Measurements from ENCODE around the gene TRIM44.

- TF ChIP-seq CTCF (IDR thresholded peaks at IDR 0.05; ENCODE audit: insufficient read depth, low read length, poor library complexity, severe bottlenecking) (no peak), EZH2phosphoT487 (conservative IDR thresholded peaks at IDR 0.05; ENCODE audit: low read length) (no peak)
These were observed 152.2 kb downstream of the TRIM44 start for GRCh38 chr11:35814720-35815305.

Data from SU-DHL-6 (cell line).